MCF 10A (cell line): Measurements from ENCODE around the gene TNS3. TPM values are rescaled to one million over a fixed set of nuclear protein-coding genes. Genes with fewer than 3 reads are reported as not detected.

Experiments used
- BruUV-seq: library from RNA; stranded (reverse); fragments of 400-500 nt; replicated peaks from 2 replicates; lab custom pipeline; 2021; lab: Mats Ljungman, UMichigan
- CTCF ChIA-PET: fragments of 300-600 bp; sonication (Branson Sonifier 250); formaldehyde crosslinking; extraction: SDS; loops from one replicate; lab custom pipeline; 2021; ENCODE audit warnings: antibody characterized with exemption, inconsistent platforms; lab: Yijun Ruan, JAX
- POLR2A ChIA-PET: fragments of 300-600, 350-650 bp; sonication (Branson Sonifier 250); formaldehyde crosslinking; extraction: SDS; loops from one replicate; lab custom pipeline; 2020; ENCODE audit warnings: antibody characterized with exemption, inconsistent platforms; lab: Yijun Ruan, JAX
- DNase-seq: peaks from one replicate; pipeline ENCODE4 v3.0.0-alpha.2; 2018; ENCODE audit not compliant: unreplicated experiment
- H3K27ac Mint-ChIP-seq: one replicate; pipeline ENCODE4 v1.8.0; 2022; ENCODE audit warnings: mild to moderate bottlenecking, low read depth, mixed read lengths; ENCODE audit not compliant: unreplicated experiment
- H3K27me3 Mint-ChIP-seq: one replicate; pipeline ENCODE4 v1.8.0; 2022; ENCODE audit warnings: mixed read lengths; ENCODE audit not compliant: insufficient read depth, unreplicated experiment
- H3K36me3 Mint-ChIP-seq: one replicate; pipeline ENCODE4 v1.8.0; 2022; ENCODE audit warnings: mild to moderate bottlenecking, moderate library complexity, mixed read lengths; ENCODE audit not compliant: insufficient read depth, unreplicated experiment
- H3K4me1 Mint-ChIP-seq: one replicate; pipeline ENCODE4 v1.8.0; 2022; ENCODE audit warnings: mixed read lengths; ENCODE audit not compliant: insufficient read depth, unreplicated experiment
- H3K4me3 Mint-ChIP-seq: one replicate; pipeline ENCODE4 v1.8.0; 2022; ENCODE audit warnings: mild to moderate bottlenecking, moderate library complexity, mixed read lengths; ENCODE audit not compliant: unreplicated experiment
- H3K9me3 Mint-ChIP-seq: one replicate; pipeline ENCODE4 v1.8.0; 2022; ENCODE audit warnings: mixed read lengths; ENCODE audit not compliant: unreplicated experiment
- CTCF ChIP-seq: fragments of 200-600 bp; IDR thresholded peaks from one replicate; pipeline ENCODE4 v1.8.0; 2022; ENCODE audit warnings: antibody characterized with exemption, mild to moderate bottlenecking; ENCODE audit not compliant: unreplicated experiment
- intact Hi-C: fragments of 100-400 bp; cut with micrococcal nuclease; formaldehyde crosslinking; loops from 2 replicates; pipeline ENCODE4 v1.14.1; 2022
- total RNA-seq: library from RNA; stranded (reverse); gene quantifications from 2 replicates; pipeline ENCODE4 v1.2.3, GENCODE V29; 2022

Gene TNS3
- total RNA-seq, 1 experiment from 2014 or later: 30.1 TPM

- TF ChIP-seq CTCF: no peak
- DNase-seq: peak; percentile 61
- no TSS peak for BruUV-seq
- peaks cover 70% of the 10 kb centered on the region for H3K36me3 Mint-ChIP-seq
- no peak overlapping the region for H3K4me3 Mint-ChIP-seq
- CTCF ChIA-PET: interaction anchor here (0.9 kb wide), 2 partner anchors 153 to 685 kb away, joined by 3 to 4 read pairs; no protein-coding TSS in a partner anchor
- H3K4me1 Mint-ChIP-seq: no peaks in the 10 kb centered on the region
- no peaks in the 10 kb centered on the region for H3K27me3 Mint-ChIP-seq
- no peaks in the 10 kb centered on the region for H3K9me3 Mint-ChIP-seq
- H3K27ac Mint-ChIP-seq: no peak overlapping the region
- intact Hi-C loops: no loop called here
- POLR2A ChIA-PET: interaction anchor here (0.8 kb wide), 1 partner anchor 136 kb away, joined by 3 read pairs; no protein-coding TSS in a partner anchor
These were observed 163.2 kb downstream of the TNS3 start for GRCh38 chr7:47418601-47419309.

- Mint-ChIP-seq H3K27ac (no peak overlapping the region), H3K36me3 (peaks cover 69% of the 10 kb centered on the region)
- DNase-seq: no peak
These were observed 165.1 kb downstream of the TNS3 start for GRCh38 chr7:47416492-47417480.

GRCh38 chr7:47415318-47416212 lies 166.3 kb downstream of the TNS3 start:
- DNase-seq: no peak
- Mint-ChIP-seq H3K4me1 (no peaks in the 10 kb centered on the region), H3K27me3 (no peaks in the 10 kb centered on the region), H3K36me3 (peaks cover 69% of the 10 kb centered on the region), H3K9me3 (no peaks in the 10 kb centered on the region), H3K27ac (no peak overlapping the region), H3K4me3 (no peak overlapping the region)
- intact Hi-C loops: no loop called here
- ChIA-PET CTCF (interaction anchor here (1.5 kb wide), 1 partner anchor 149 kb away, joined by 4 read pairs; no protein-coding TSS in a partner anchor), POLR2A (no interaction called here)
- TF ChIP-seq CTCF: no peak
- BruUV-seq: no TSS peak

More at GRCh38 chr7:47416492-47417480, 165.1 kb downstream of the TNS3 start:
- H3K27me3 Mint-ChIP-seq: no peaks in the 10 kb centered on the region
- POLR2A ChIA-PET: interaction anchor here (0.6 to 0.8 kb wide), 2 partner anchors 1166 to 1879 kb away, joined by 3 read pairs; no protein-coding TSS in a partner anchor
- no peaks in the 10 kb centered on the region for H3K9me3 Mint-ChIP-seq
- TF ChIP-seq CTCF: no peak
- no TSS peak for BruUV-seq
- no peaks in the 10 kb centered on the region for H3K4me1 Mint-ChIP-seq
- H3K4me3 Mint-ChIP-seq: no peak overlapping the region
- CTCF ChIA-PET: interaction anchor here (0.5 to 1.1 kb wide), 2 partner anchors 10 to 150 kb away, joined by 3 to 4 read pairs; no protein-coding TSS in a partner anchor
- intact Hi-C loops: no loop called here
